NCI-H2227 treated with DMSO at 0.1 percent for 48 hours (cell line): ENCODE measurements around the gene BET1.

Source experiments
- DNase-seq: peaks from one replicate; lab custom pipeline; 2025; lab: John Stamatoyannopoulos, UW

Gene BET1

GRCh38 chr7:93957767-93958166 is 46.4 kb downstream of the BET1 start:
- no peak for DNase-seq

- DNase-seq: no peak
These were observed 48.9 kb downstream of the BET1 start for GRCh38 chr7:93955304-93955703.

GRCh38 chr7:93949423-93949822 is 54.7 kb downstream of the BET1 start:
- peak; percentile 44 for DNase-seq

- no peak for DNase-seq
These were observed 55.3 kb downstream of the BET1 start for GRCh38 chr7:93948873-93949272.

- DNase-seq: no peak
These were observed 56.0 kb downstream of the BET1 start for GRCh38 chr7:93948106-93948505.

GRCh38 chr7:93945756-93946535 is 58.2 kb downstream of the BET1 start:
- no peak for DNase-seq

- no peak for DNase-seq
These were observed 59.1 kb downstream of the BET1 start for GRCh38 chr7:93945083-93945482.

- no peak for DNase-seq
These were observed 59.5 kb downstream of the BET1 start for GRCh38 chr7:93944673-93945072.

GRCh38 chr7:93943816-93944540 is 60.2 kb downstream of the BET1 start:
- DNase-seq: no peak
